GM23338 (cell line): ENCODE measurements around the gene OAS3. TPM values are rescaled to one million over a fixed set of nuclear protein-coding genes. Genes with fewer than 3 reads are reported as not detected.

Experiments
- ATAC-seq: fragments of 200-7000 bp; cut with Tn5 transposase; 3 replicates; pipeline ENCODE4 v1.9.1; 2020
- DNase-seq: peaks from one replicate; pipeline ENCODE4 v3.0.0-alpha.2; 2015; ENCODE audit warnings: low spot score
- H2AFZ ChIP-seq: fragments of 200-600 bp; sonication (generic); 2 replicates; pipeline ENCODE4 v1.8.0; 2016; ENCODE audit warnings: antibody characterized with exemption, mild to moderate bottlenecking, moderate library complexity
- H3F3A ChIP-seq: fragments of 200-600 bp; sonication (generic); replicated peaks from 2 replicates; pipeline ENCODE4 v1.8.0; 2017; ENCODE audit warnings: antibody characterized with exemption, mixed run types, low read depth
- H3K27ac ChIP-seq: fragments of 200-600 bp; sonication (generic); 2 replicates; pipeline ENCODE4 v1.6.1; 2016; ENCODE audit warnings: low read depth
- H3K27me3 ChIP-seq: fragments of 200-600 bp; sonication (generic); 2 replicates; pipeline ENCODE4 v1.8.0; 2016; ENCODE audit warnings: mild to moderate bottlenecking, mixed run types, moderate library complexity; ENCODE audit not compliant: insufficient read depth
- H3K36me3 ChIP-seq: fragments of 200-600 bp; sonication (generic); 2 replicates; pipeline ENCODE4 v1.8.0; 2016; ENCODE audit warnings: mild to moderate bottlenecking; ENCODE audit not compliant: insufficient read depth
- H3K4me1 ChIP-seq: fragments of 200-600 bp; sonication (generic); 2 replicates; pipeline ENCODE4 v1.8.0; 2016; ENCODE audit warnings: mild to moderate bottlenecking, moderate library complexity; ENCODE audit not compliant: insufficient read depth
- H3K4me2 ChIP-seq: fragments of 200-600 bp; sonication (generic); 2 replicates; pipeline ENCODE4 v1.7.1; 2017; ENCODE audit warnings: mixed run types
- H3K4me3 ChIP-seq: fragments of 200-600 bp; sonication (generic); 2 replicates; pipeline ENCODE4 v1.6.1; 2016; ENCODE audit warnings: mixed run types
- H3K79me2 ChIP-seq: fragments of 200-600 bp; sonication (generic); replicated peaks from 2 replicates; pipeline ENCODE4 v1.8.0; 2017; ENCODE audit warnings: mild to moderate bottlenecking; ENCODE audit not compliant: insufficient read depth
- H3K9me2 ChIP-seq: fragments of 200-600 bp; sonication (generic); 2 replicates; pipeline ENCODE4 v1.8.0; 2017; ENCODE audit not compliant: insufficient read depth
- H4K20me1 ChIP-seq: fragments of 200-600 bp; sonication (generic); replicated peaks from 2 replicates; pipeline ENCODE4 v1.8.0; 2017; ENCODE audit warnings: mild to moderate bottlenecking; ENCODE audit not compliant: insufficient read depth
- H3K27ac Mint-ChIP-seq: 2 replicates; pipeline ENCODE4 v1.8.0; 2020; ENCODE audit warnings: inconsistent platforms, mild to moderate bottlenecking, moderate library complexity, mixed read lengths
- H3K27me3 Mint-ChIP-seq: 3 replicates; pipeline ENCODE4 v1.8.0; 2022; ENCODE audit warnings: low read depth, mild to moderate bottlenecking, moderate library complexity, mixed read lengths, inconsistent platforms; ENCODE audit not compliant: insufficient read depth, poor library complexity
- H3K36me3 Mint-ChIP-seq: 3 replicates; pipeline ENCODE4 v1.8.0; 2021; ENCODE audit warnings: low read depth, mild to moderate bottlenecking, inconsistent platforms, moderate library complexity, mixed read lengths
- H3K4me1 Mint-ChIP-seq: 3 replicates; pipeline ENCODE4 v1.8.0; 2020; ENCODE audit warnings: mild to moderate bottlenecking, inconsistent platforms, mixed read lengths
- H3K4me3 Mint-ChIP-seq: 3 replicates; pipeline ENCODE4 v1.8.0; 2021; ENCODE audit warnings: moderate library complexity, mild to moderate bottlenecking, inconsistent platforms, mixed read lengths
- H3K9me3 Mint-ChIP-seq: 3 replicates; pipeline ENCODE4 v1.8.0; 2020; ENCODE audit warnings: moderate library complexity, mild to moderate bottlenecking, inconsistent platforms, mixed read lengths
- CREB1 ChIP-seq: fragments of 250-450 bp; sonication (Bioruptor Pico); IDR thresholded peaks from 2 replicates; pipeline ENCODE4 v1.5.0; 2020; ENCODE audit warnings: low read depth, mild to moderate bottlenecking, moderate library complexity
- CTCF ChIP-seq, 2 experiments: fragments of 200-600 bp in 1 of 2; sonication (generic) in 1 of 2; conservative IDR thresholded peaks; 2 replicates each; pipeline versions ENCODE4 v1.5.1 to v1.6.1; 2016 to 2017; ENCODE audit warnings: antibody characterized with exemption in 2 of 2, low read depth in 2 of 2, mild to moderate bottlenecking in 2 of 2, moderate library complexity in 1 of 2
- ETS1 ChIP-seq: IDR thresholded peaks from 2 replicates; pipeline ENCODE4 v1.6.1; 2016; ENCODE audit warnings: antibody characterized with exemption
- EZH2 ChIP-seq: fragments of 200-600 bp; sonication (generic); IDR thresholded peaks from one replicate; pipeline ENCODE4 v1.8.0; 2017; ENCODE audit warnings: antibody characterized with exemption, mild to moderate bottlenecking, low read depth; ENCODE audit not compliant: unreplicated experiment
- EZH2phosphoT487 ChIP-seq: fragments of 200-600 bp; sonication (generic); IDR thresholded peaks from one replicate; pipeline ENCODE4 v1.8.1; 2018; ENCODE audit warnings: antibody characterized with exemption; ENCODE audit not compliant: unreplicated experiment
- JUNB ChIP-seq: IDR thresholded peaks from one replicate; pipeline ENCODE4 v1.6.1; 2016; ENCODE audit warnings: antibody characterized with exemption; ENCODE audit not compliant: unreplicated experiment
- NANOG ChIP-seq: IDR thresholded peaks from 2 replicates; pipeline ENCODE4 v1.6.1; 2016; ENCODE audit warnings: antibody characterized with exemption, borderline replicate concordance
- POLR2AphosphoS5 ChIP-seq: IDR thresholded peaks from 2 replicates; pipeline ENCODE4 v1.6.1; 2016; ENCODE audit warnings: antibody characterized with exemption, low read depth
- STAT1 ChIP-seq: IDR thresholded peaks from one replicate; pipeline ENCODE4 v1.6.1; 2016; ENCODE audit warnings: antibody characterized with exemption; ENCODE audit not compliant: unreplicated experiment
- ZNF114 ChIP-seq: fragments of 250-450 bp; sonication (Bioruptor Pico); IDR thresholded peaks from 2 replicates; pipeline ENCODE4 v1.5.0; 2020; ENCODE audit warnings: mild to moderate bottlenecking, moderate library complexity
- ZNF331 ChIP-seq: fragments of 250-450 bp; sonication (Bioruptor Pico); IDR thresholded peaks from 2 replicates; pipeline ENCODE4 v1.5.0; 2020; ENCODE audit warnings: low read depth, mild to moderate bottlenecking, moderate library complexity
- polyA plus RNA-seq: library from polyadenylated mRNA; unstranded; fragments of >200 nt; fragmentation: Nextera tagmentation; extraction: Ambion mirVana; gene quantifications from 2 replicates; pipeline ENCODE4 v1.2.1, GENCODE V29; 2016
- total RNA-seq: library from RNA; depleted of rRNA; stranded (reverse); fragments of >200 nt; shearing (Covaris generic); gene quantifications from 2 replicates; pipeline ENCODE4 v1.2.3, GENCODE V29; 2014
- TF ChIP-seq, protein P1 (sequence below): fragments of 250-450 bp; sonication (Bioruptor Pico); IDR thresholded peaks from 2 replicates; pipeline ENCODE4 v1.5.0; 2020; ENCODE audit warnings: mild to moderate bottlenecking, moderate library complexity
- TF ChIP-seq, protein P2 (sequence below): IDR thresholded peaks from one replicate; pipeline ENCODE4 v1.6.1; 2018; ENCODE audit warnings: antibody characterized with exemption; ENCODE audit not compliant: unreplicated experiment

Gene OAS3
- total and polyA plus RNA-seq, 2 experiments from 2014 or later: 0.27 to 1.4 TPM

- no peak for DNase-seq
- H3K4me3 Mint-ChIP-seq: no peak overlapping the region
- H3K4me1 Mint-ChIP-seq: no peaks in the 10 kb centered on the region
- Histone ChIP-seq H3K27me3 (no peaks in the 10 kb centered on the region), H3K4me1 (no peaks in the 10 kb centered on the region), H3F3A (no peaks in the 10 kb centered on the region), H2AFZ (no peak overlapping the region), H3K27ac (no peak overlapping the region), H3K36me3 (no peaks in the 10 kb centered on the region), H3K4me3 (no peak overlapping the region), H4K20me1 (no peaks in the 10 kb centered on the region), H3K79me2 (no peaks in the 10 kb centered on the region), H3K4me2 (no peak overlapping the region), H3K9me2 (no peaks in the 10 kb centered on the region)
- H3K9me3 Mint-ChIP-seq: peaks cover 15% of the 10 kb centered on the region
- TF ChIP-seq CREB1 (no peak), NANOG (no peak), ZNF331 (no peak), ETS1 (no peak), EZH2phosphoT487 (no peak), JUNB (no peak), POLR2AphosphoS5 (no peak), EZH2 (no peak), ZNF114 (CRISPR knock-in tag) (no peak), STAT1 (no peak), CTCF (conservative IDR thresholded peaks at IDR 0.05; ENCODE audit: low read depth in 2 of 2) (no peak)
- TF ChIP-seq, protein P1, sequence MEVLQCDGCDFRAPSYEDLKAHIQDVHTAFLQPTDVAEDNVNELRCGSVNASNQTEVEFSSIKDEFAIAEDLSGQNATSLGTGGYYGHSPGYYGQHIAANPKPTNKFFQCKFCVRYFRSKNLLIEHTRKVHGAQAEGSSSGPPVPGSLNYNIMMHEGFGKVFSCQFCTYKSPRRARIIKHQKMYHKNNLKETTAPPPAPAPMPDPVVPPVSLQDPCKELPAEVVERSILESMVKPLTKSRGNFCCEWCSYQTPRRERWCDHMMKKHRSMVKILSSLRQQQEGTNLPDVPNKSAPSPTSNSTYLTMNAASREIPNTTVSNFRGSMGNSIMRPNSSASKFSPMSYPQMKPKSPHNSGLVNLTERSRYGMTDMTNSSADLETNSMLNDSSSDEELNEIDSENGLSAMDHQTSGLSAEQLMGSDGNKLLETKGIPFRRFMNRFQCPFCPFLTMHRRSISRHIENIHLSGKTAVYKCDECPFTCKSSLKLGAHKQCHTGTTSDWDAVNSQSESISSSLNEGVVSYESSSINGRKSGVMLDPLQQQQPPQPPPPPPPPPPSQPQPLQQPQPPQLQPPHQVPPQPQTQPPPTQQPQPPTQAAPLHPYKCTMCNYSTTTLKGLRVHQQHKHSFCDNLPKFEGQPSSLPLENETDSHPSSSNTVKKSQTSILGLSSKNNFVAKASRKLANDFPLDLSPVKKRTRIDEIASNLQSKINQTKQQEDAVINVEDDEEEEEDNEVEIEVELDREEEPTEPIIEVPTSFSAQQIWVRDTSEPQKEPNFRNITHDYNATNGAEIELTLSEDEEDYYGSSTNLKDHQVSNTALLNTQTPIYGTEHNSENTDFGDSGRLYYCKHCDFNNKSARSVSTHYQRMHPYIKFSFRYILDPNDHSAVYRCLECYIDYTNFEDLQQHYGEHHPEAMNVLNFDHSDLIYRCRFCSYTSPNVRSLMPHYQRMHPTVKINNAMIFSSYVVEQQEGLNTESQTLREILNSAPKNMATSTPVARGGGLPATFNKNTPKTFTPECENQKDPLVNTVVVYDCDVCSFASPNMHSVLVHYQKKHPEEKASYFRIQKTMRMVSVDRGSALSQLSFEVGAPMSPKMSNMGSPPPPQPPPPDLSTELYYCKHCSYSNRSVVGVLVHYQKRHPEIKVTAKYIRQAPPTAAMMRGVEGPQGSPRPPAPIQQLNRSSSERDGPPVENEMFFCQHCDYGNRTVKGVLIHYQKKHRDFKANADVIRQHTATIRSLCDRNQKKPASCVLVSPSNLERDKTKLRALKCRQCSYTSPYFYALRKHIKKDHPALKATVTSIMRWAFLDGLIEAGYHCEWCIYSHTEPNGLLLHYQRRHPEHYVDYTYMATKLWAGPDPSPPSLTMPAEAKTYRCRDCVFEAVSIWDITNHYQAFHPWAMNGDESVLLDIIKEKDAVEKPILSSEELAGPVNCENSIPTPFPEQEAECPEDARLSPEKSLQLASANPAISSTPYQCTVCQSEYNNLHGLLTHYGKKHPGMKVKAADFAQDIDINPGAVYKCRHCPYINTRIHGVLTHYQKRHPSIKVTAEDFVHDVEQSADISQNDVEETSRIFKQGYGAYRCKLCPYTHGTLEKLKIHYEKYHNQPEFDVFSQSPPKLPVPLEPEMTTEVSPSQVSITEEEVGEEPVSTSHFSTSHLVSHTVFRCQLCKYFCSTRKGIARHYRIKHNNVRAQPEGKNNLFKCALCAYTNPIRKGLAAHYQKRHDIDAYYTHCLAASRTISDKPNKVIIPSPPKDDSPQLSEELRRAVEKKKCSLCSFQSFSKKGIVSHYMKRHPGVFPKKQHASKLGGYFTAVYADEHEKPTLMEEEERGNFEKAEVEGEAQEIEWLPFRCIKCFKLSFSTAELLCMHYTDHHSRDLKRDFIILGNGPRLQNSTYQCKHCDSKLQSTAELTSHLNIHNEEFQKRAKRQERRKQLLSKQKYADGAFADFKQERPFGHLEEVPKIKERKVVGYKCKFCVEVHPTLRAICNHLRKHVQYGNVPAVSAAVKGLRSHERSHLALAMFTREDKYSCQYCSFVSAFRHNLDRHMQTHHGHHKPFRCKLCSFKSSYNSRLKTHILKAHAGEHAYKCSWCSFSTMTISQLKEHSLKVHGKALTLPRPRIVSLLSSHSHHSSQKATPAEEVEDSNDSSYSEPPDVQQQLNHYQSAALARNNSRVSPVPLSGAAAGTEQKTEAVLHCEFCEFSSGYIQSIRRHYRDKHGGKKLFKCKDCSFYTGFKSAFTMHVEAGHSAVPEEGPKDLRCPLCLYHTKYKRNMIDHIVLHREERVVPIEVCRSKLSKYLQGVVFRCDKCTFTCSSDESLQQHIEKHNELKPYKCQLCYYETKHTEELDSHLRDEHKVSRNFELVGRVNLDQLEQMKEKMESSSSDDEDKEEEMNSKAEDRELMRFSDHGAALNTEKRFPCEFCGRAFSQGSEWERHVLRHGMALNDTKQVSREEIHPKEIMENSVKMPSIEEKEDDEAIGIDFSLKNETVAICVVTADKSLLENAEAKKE (CRISPR knock-in tag): no peak
- TF ChIP-seq, protein P2, sequence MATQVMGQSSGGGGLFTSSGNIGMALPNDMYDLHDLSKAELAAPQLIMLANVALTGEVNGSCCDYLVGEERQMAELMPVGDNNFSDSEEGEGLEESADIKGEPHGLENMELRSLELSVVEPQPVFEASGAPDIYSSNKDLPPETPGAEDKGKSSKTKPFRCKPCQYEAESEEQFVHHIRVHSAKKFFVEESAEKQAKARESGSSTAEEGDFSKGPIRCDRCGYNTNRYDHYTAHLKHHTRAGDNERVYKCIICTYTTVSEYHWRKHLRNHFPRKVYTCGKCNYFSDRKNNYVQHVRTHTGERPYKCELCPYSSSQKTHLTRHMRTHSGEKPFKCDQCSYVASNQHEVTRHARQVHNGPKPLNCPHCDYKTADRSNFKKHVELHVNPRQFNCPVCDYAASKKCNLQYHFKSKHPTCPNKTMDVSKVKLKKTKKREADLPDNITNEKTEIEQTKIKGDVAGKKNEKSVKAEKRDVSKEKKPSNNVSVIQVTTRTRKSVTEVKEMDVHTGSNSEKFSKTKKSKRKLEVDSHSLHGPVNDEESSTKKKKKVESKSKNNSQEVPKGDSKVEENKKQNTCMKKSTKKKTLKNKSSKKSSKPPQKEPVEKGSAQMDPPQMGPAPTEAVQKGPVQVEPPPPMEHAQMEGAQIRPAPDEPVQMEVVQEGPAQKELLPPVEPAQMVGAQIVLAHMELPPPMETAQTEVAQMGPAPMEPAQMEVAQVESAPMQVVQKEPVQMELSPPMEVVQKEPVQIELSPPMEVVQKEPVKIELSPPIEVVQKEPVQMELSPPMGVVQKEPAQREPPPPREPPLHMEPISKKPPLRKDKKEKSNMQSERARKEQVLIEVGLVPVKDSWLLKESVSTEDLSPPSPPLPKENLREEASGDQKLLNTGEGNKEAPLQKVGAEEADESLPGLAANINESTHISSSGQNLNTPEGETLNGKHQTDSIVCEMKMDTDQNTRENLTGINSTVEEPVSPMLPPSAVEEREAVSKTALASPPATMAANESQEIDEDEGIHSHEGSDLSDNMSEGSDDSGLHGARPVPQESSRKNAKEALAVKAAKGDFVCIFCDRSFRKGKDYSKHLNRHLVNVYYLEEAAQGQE: no peak
- peaks cover 7% of the 10 kb centered on the region; the same call in 2 of the 3 replicates for H3K36me3 Mint-ChIP-seq
- no peak for ATAC-seq
- H3K27me3 Mint-ChIP-seq: peaks cover 11% of the 10 kb centered on the region
- no peak overlapping the region for H3K27ac Mint-ChIP-seq
Observed at GRCh38 chr12:112965643-112966042, 27.4 kb downstream of the OAS3 start.
